ENCODE results near the gene MYCN.

DNA sequence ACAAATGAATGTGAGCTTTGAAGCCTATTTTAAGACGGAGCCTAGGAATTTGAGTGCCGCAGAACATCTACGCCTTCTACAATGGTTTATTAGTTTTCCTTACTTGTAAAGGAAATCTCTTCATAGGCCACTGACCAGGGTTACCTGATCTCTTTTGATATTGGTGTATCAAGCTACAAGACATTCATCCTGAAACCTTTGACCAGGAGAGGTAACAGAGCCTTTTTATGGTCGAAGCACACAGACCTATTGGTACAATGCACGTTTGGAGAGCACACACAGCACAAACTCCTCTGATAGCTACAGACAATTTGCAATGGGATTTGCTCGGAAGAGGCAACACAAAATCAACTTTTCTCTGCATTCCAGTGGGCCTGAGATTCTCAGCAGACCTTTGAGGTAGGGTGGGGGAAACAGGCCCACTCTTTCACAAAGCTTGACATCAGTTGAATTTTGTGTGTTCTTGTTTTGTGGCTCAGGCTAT is 12.8 kb downstream of the MYCN start:
- TF ChIP-seq, protein P1, sequence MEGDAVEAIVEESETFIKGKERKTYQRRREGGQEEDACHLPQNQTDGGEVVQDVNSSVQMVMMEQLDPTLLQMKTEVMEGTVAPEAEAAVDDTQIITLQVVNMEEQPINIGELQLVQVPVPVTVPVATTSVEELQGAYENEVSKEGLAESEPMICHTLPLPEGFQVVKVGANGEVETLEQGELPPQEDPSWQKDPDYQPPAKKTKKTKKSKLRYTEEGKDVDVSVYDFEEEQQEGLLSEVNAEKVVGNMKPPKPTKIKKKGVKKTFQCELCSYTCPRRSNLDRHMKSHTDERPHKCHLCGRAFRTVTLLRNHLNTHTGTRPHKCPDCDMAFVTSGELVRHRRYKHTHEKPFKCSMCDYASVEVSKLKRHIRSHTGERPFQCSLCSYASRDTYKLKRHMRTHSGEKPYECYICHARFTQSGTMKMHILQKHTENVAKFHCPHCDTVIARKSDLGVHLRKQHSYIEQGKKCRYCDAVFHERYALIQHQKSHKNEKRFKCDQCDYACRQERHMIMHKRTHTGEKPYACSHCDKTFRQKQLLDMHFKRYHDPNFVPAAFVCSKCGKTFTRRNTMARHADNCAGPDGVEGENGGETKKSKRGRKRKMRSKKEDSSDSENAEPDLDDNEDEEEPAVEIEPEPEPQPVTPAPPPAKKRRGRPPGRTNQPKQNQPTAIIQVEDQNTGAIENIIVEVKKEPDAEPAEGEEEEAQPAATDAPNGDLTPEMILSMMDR (IDR thresholded peaks at IDR 0.05; ENCODE audit: low read depth, low read length, missing input control) = no peak
- no peak for TF ChIP-seq TAF1 (conservative IDR thresholded peaks at IDR 0.05)
